H1 (cell line): ENCODE results near the gene LRTM2. TPM values are rescaled to one million over a fixed set of nuclear protein-coding genes. Genes with fewer than 3 reads are reported as not detected.

Experiments
- CTCF ChIA-PET: fragments of 300-600 bp; sonication (Branson Sonifier 250); formaldehyde crosslinking; loops from one replicate; lab custom pipeline; 2021; ENCODE audit not compliant: partially characterized antibody; lab: Charles Lee
- POLR2A ChIA-PET: fragments of 300-600 bp; sonication (Branson Sonifier 250); formaldehyde crosslinking; loops from one replicate; lab custom pipeline; 2021; ENCODE audit warnings: inconsistent platforms; ENCODE audit not compliant: partially characterized antibody; lab: Charles Lee
- DNase-seq, 2 experiments: peaks; one replicate each; pipeline versions ENCODE4 v3.0.0 to v3.0.0-alpha.2; 2010 to 2022; ENCODE audit warnings: low spot score in 2 of 2, low read depth in 1 of 2, mixed read lengths in 1 of 2
- FAIRE-seq: peaks from 2 replicates; lab custom pipeline; 2011; peaks lifted over from hg19 to GRCh38; lab: Jason Lieb, UNC
- H2AFZ ChIP-seq: 2 replicates; pipeline ENCODE4 v1.8.1; 2012; ENCODE audit warnings: low read length, inconsistent platforms
- H2AK5ac ChIP-seq: 2 replicates; pipeline ENCODE4 v1.6.1; 2013; ENCODE audit warnings: low read depth, low read length
- H2BK120ac ChIP-seq: replicated peaks from 2 replicates; pipeline ENCODE3; 2013; ENCODE audit warnings: low read depth, low read length, inconsistent platforms
- H2BK12ac ChIP-seq: 2 replicates; pipeline ENCODE4 v1.6.1; 2013; ENCODE audit warnings: low read depth, low read length
- H2BK15ac ChIP-seq: 2 replicates; pipeline ENCODE4 v1.6.1; 2013; ENCODE audit warnings: low read length
- H2BK20ac ChIP-seq: 2 replicates; pipeline ENCODE4 v1.6.1; 2013; ENCODE audit warnings: low read length
- H2BK5ac ChIP-seq: 2 replicates; pipeline ENCODE4 v1.6.1; 2013; ENCODE audit warnings: low read depth, low read length
- H3K14ac ChIP-seq: 2 replicates; pipeline ENCODE4 v1.6.1; 2013; ENCODE audit warnings: inconsistent platforms; ENCODE audit not compliant: insufficient read length
- H3K18ac ChIP-seq: 2 replicates; pipeline ENCODE4 v1.6.1; 2013; ENCODE audit warnings: low read length; ENCODE audit errors: extremely low read depth
- H3K23ac ChIP-seq: 2 replicates; pipeline ENCODE4 v1.6.1; 2013; ENCODE audit warnings: inconsistent platforms; ENCODE audit not compliant: insufficient read length
- H3K23me2 ChIP-seq: 2 replicates; pipeline ENCODE4 v1.6.1; 2013; ENCODE audit warnings: low read depth, low read length
- H3K27ac ChIP-seq: 2 replicates; pipeline ENCODE4 v1.6.1; 2011; ENCODE audit warnings: low read depth, low read length, inconsistent platforms
- H3K27me3 ChIP-seq, 4 experiments: replicated peaks in 1 of 4; 1 replicate in 1 of 4; 2 replicates in 3 of 4; pipeline versions ENCODE4 v1.6.1 to v1.8.1; 2011 to 2013; ENCODE audit warnings: low read length in 3 of 4, mild to moderate bottlenecking in 3 of 4, inconsistent platforms in 2 of 4, mixed read lengths in 2 of 4, moderate library complexity in 1 of 4; ENCODE audit not compliant: control insufficient read depth in 3 of 4, insufficient read depth in 3 of 4; ENCODE audit errors: extremely low read depth in 1 of 4
- H3K36me3 ChIP-seq, 4 experiments: 2 replicates each; pipeline versions ENCODE4 v1.6.1 to v1.8.1; 2011 to 2013; ENCODE audit warnings: mild to moderate bottlenecking in 4 of 4, low read length in 3 of 4, moderate library complexity in 2 of 4, control low read depth in 1 of 4, inconsistent platforms in 1 of 4; ENCODE audit not compliant: insufficient read depth in 4 of 4, control insufficient read depth in 2 of 4
- H3K4ac ChIP-seq: replicated peaks from 2 replicates; pipeline ENCODE3; 2013; ENCODE audit warnings: low read length, low read depth, mixed read lengths, inconsistent platforms; ENCODE audit not compliant: insufficient read length
- H3K4me1 ChIP-seq, 4 experiments: replicated peaks in 1 of 4; 1 replicate in 1 of 4; 2 replicates in 3 of 4; pipeline versions ENCODE4 v1.6.1 to v1.8.1; 2011 to 2013; ENCODE audit warnings: low read length in 3 of 4, inconsistent platforms in 2 of 4, mixed read lengths in 1 of 4; ENCODE audit not compliant: insufficient read depth in 4 of 4, control insufficient read depth in 3 of 4
- H3K4me2 ChIP-seq, 2 experiments: 2 replicates each; pipeline versions ENCODE4 v1.6.1 to v1.8.1; 2011 to 2013; ENCODE audit warnings: low read depth in 2 of 2, low read length in 2 of 2, control low read depth in 1 of 2, inconsistent platforms in 1 of 2, mild to moderate bottlenecking in 1 of 2; ENCODE audit not compliant: insufficient read depth in 1 of 2
- H3K4me3 ChIP-seq, 4 experiments: fragments of 200-600, 300-600 bp in 1 of 4; sonication (generic), shearing (Covaris generic), sonication (Bioruptor Twin) in 1 of 4; 2 replicates each; pipeline versions ENCODE4 v1.5.1 to v1.8.1; 2011 to 2016; ENCODE audit warnings: low read length in 4 of 4, low read depth in 3 of 4, control low read depth in 2 of 4, inconsistent platforms in 2 of 4, mild to moderate bottlenecking in 2 of 4, mixed read lengths in 1 of 4, moderate library complexity in 1 of 4; ENCODE audit not compliant: insufficient read depth in 2 of 4; ENCODE audit errors: extremely low read depth in 1 of 4
- H3K56ac ChIP-seq: replicated peaks from 2 replicates; pipeline ENCODE3; 2013; ENCODE audit warnings: low read depth, mild to moderate bottlenecking, mixed read lengths, low read length, inconsistent platforms; ENCODE audit not compliant: insufficient read length
- H3K79me1 ChIP-seq: 2 replicates; pipeline ENCODE4 v1.6.1; 2013; ENCODE audit warnings: low read depth, low read length, control low read depth
- H3K79me2 ChIP-seq, 2 experiments: 2 replicates each; pipeline versions ENCODE4 v1.6.1 to v1.8.1; 2012 to 2013; ENCODE audit warnings: low read length in 2 of 2, mild to moderate bottlenecking in 2 of 2, inconsistent platforms in 1 of 2; ENCODE audit not compliant: insufficient read depth in 2 of 2, control insufficient read depth in 1 of 2
- H3K9ac ChIP-seq, 4 experiments: replicated peaks in 1 of 4; 1 replicate in 1 of 4; 2 replicates in 3 of 4; pipeline versions ENCODE4 v1.6.1 to v1.8.1; 2011 to 2013; ENCODE audit warnings: low read depth in 3 of 4, low read length in 3 of 4, control low read depth in 2 of 4, mild to moderate bottlenecking in 2 of 4, moderate library complexity in 2 of 4, inconsistent platforms in 1 of 4; ENCODE audit errors: extremely low read depth in 1 of 4
- H3K9me3 ChIP-seq, 2 experiments: 2 replicates each; pipeline versions ENCODE4 v1.6.1 to v1.8.1; 2012 to 2013; ENCODE audit warnings: mild to moderate bottlenecking in 2 of 2, moderate library complexity in 2 of 2, control low read depth in 1 of 2, inconsistent platforms in 1 of 2, low read depth in 1 of 2, low read length in 1 of 2, mixed read lengths in 1 of 2; ENCODE audit not compliant: insufficient read depth in 2 of 2
- H4K20me1 ChIP-seq, 2 experiments: replicated peaks in 1 of 2; 2 replicates each; pipeline versions ENCODE3 to v1.8.1; 2011 to 2013; ENCODE audit warnings: inconsistent platforms in 2 of 2, low read length in 2 of 2, mild to moderate bottlenecking in 1 of 2; ENCODE audit not compliant: insufficient read depth in 2 of 2, control insufficient read depth in 1 of 2
- H4K5ac ChIP-seq: 2 replicates; pipeline ENCODE4 v1.6.1; 2013; ENCODE audit warnings: low read length, low read depth, mixed read lengths, inconsistent platforms; ENCODE audit not compliant: insufficient read length
- H4K8ac ChIP-seq: 2 replicates; pipeline ENCODE4 v1.8.0; 2013; ENCODE audit warnings: mild to moderate bottlenecking, moderate library complexity, low read length, inconsistent platforms; ENCODE audit not compliant: insufficient read depth; ENCODE audit errors: extremely low read depth
- H4K91ac ChIP-seq: replicated peaks from 2 replicates; pipeline ENCODE3; 2013; ENCODE audit warnings: low read length, mixed read lengths, inconsistent platforms; ENCODE audit not compliant: insufficient read length
- BCL11A ChIP-seq, 2 experiments: IDR thresholded peaks; one replicate each; pipeline ENCODE4 v1.6.1; 2011; ENCODE audit warnings: low read depth in 2 of 2, low read length in 2 of 2, mild to moderate bottlenecking in 2 of 2
- BRCA1 ChIP-seq: IDR thresholded peaks from 2 replicates; pipeline ENCODE4 v1.6.1; 2012; ENCODE audit warnings: low read depth, low read length, improper control_type of control experiment
- CBX8 ChIP-seq: fragments of 300-800, 300-1000 bp; sonication (generic); IDR thresholded peaks from 2 replicates; pipeline ENCODE4 v1.7.1; 2016; ENCODE audit warnings: low read depth, low read length, borderline replicate concordance
- NANOG ChIP-seq: IDR thresholded peaks from 2 replicates; pipeline ENCODE4 v1.6.1; 2011; ENCODE audit warnings: low read length, low read depth, mild to moderate bottlenecking, inconsistent platforms; ENCODE audit not compliant: insufficient read depth, poor library complexity, severe bottlenecking
- PHF8 ChIP-seq: fragments of 200-600 bp; sonication (generic); conservative IDR thresholded peaks from 2 replicates; pipeline ENCODE4 v1.7.1; 2012; ENCODE audit warnings: low read depth, mild to moderate bottlenecking, inconsistent platforms, low read length, moderate library complexity
- SAP30 ChIP-seq: fragments of 300-600 bp; sonication (generic); IDR thresholded peaks from 2 replicates; pipeline ENCODE4 v1.7.1; 2012; ENCODE audit warnings: low read length, moderate library complexity, mild to moderate bottlenecking, inconsistent platforms; ENCODE audit not compliant: insufficient read depth, insufficient replicate concordance
- SP2 ChIP-seq: IDR thresholded peaks from 2 replicates; pipeline ENCODE4 v1.6.1; 2012; ENCODE audit warnings: mild to moderate bottlenecking, low read length, inconsistent platforms
- SP4 ChIP-seq: IDR thresholded peaks from 2 replicates; pipeline ENCODE4 v1.6.1; 2012; ENCODE audit warnings: low read length, inconsistent platforms
- WGBS, 2 experiments: shearing (Covaris generic) in 1 of 2; methylation state at CpG; one replicate each; pipeline versions ENCODE4 v1.1.6 to v1.1.7; 2013 to 2015; ENCODE audit warnings: low lambda C conversion rate in 2 of 2, mixed read lengths in 2 of 2, inconsistent platforms in 1 of 2, low coverage in 1 of 2, missing lambda C conversion rate in 1 of 2; ENCODE audit not compliant: insufficient replicate concordance in 2 of 2, insufficient coverage in 1 of 2, insufficient read length in 1 of 2; ENCODE audit errors: extremely low coverage in 1 of 2, missing lambda C conversion rate in 1 of 2; 5-methylcytosine and 5-hydroxymethylcytosine counted together
- polyA plus RNA-seq, 7 experiments: library from polyadenylated mRNA; depleted of rRNA in 3 of 7; stranded (reverse) in 5 of 7; unstranded in 2 of 7; fragments of >200 nt in 5 of 7; fragments of 200-250 nt in 2 of 7; gene quantifications; 1 replicate in 5 of 7; 2 replicates in 1 of 7; 4 replicates in 1 of 7; pipeline versions ENCODE4 v1.2.1 to v1.2.3, GENCODE V29; 2011 to 2013; ENCODE audit warnings: missing spikeins in 2 of 7, mixed read lengths in 2 of 7
- total RNA-seq: library from RNA; stranded (reverse); fragmentation: NEBNext Ultra II Directional; extraction: Animal tissue kit (Norgen Biotek cat#: 25700); gene quantifications from 2 replicates; pipeline ENCODE4 v1.2.1, GENCODE V29; 2021
- TF ChIP-seq, protein P1 (sequence below), 3 experiments: IDR thresholded peaks; 1 replicate in 2 of 3; 2 replicates in 1 of 3; pipeline versions ENCODE4 v1.5.1 to v1.6.1; 2011; ENCODE audit warnings: low read length in 3 of 3, mild to moderate bottlenecking in 3 of 3, inconsistent platforms in 2 of 3, low read depth in 1 of 3, moderate library complexity in 1 of 3; ENCODE audit not compliant: insufficient read depth in 1 of 3; ENCODE audit errors: control extremely low read depth in 1 of 3

LRTM2 gene
- total and polyA plus RNA-seq, 2 of the 8 experiments (the other 6 are each of a cell fraction or from before 2014, with no cell fraction given), result 0.06 TPM; not detected in 1

DNA sequence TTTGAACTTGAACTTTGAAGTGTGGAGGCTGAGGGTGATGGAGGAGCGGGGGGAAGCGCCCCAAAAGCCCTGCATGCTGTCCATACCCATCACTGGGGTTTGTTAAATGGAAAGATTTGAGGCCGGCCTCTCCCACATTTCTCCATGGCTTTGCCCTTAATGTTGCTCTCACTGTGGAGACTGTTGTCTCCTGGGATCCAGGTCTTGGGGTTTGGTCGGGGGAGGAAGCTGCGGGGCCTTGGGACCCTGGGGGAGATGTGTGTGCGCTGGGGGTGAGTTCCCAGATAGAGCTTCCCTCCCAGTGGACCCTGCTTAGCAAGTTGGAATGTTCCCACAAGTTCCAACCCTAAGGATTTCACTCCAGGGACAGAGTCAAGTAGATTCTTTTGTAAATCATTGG, 28.0 kb upstream of the LRTM2 start:
- DNase-seq (no peak), FAIRE-seq (no peak)
- H2BK120ac ChIP-seq, result no peak overlapping the region
- H3K4me1 ChIP-seq, result peaks cover 2 to 10% (median 4%) of the 10 kb centered on the region in 4 experiments; a peak in 6 of 7 replicates
- H3K23me2 ChIP-seq, result peaks cover 11% of the 10 kb centered on the region
- H3K4me3 ChIP-seq, result no peak overlapping the region
- no peak overlapping the region for H2BK15ac ChIP-seq
- H2AFZ ChIP-seq, result no peak overlapping the region
- H4K20me1 ChIP-seq, result peaks cover 3 to 4% of the 10 kb centered on the region in 2 experiments
- H3K18ac ChIP-seq, result no peak overlapping the region
- H2BK20ac ChIP-seq, result no peak overlapping the region
- WGBS, 2 experiments, result 85% methylated on average over 6 of the region's 6 CpGs; no CpG with 5 or more reads in 1 of the 2 experiments
- no peak overlapping the region for H3K23ac ChIP-seq
- peaks cover 1 to 11% (median 7%) of the 10 kb centered on the region in 4 experiments; a peak in 5 of 7 replicates for H3K27me3 ChIP-seq
- no peak overlapping the region for H4K91ac ChIP-seq
- ChIA-PET POLR2A (interaction anchor here (2.3 kb wide), 1 partner anchor 143 kb away, joined by 6 read pairs; no protein-coding TSS in a partner anchor), CTCF (interaction anchor here (0.7 to 14.3 kb wide), 24 partner anchors 9 to 189 kb away, joined by 3 to 265 read pairs (median 4); no protein-coding TSS in a partner anchor)
- no peak overlapping the region for H2BK12ac ChIP-seq
- H4K8ac ChIP-seq, result no peak overlapping the region
- H3K36me3 ChIP-seq, result peaks cover 0 to 3% (median under 1%) of the 10 kb centered on the region in 4 experiments; a peak in 2 of 8 replicates
- no peaks in the 10 kb centered on the region for H3K9me3 ChIP-seq
- H3K9ac ChIP-seq, result no peak overlapping the region
- H3K79me2 ChIP-seq, result no peaks in the 10 kb centered on the region
- H3K27ac ChIP-seq, result no peak overlapping the region
- no peak overlapping the region for H3K4me2 ChIP-seq
- H3K56ac ChIP-seq, result no peak overlapping the region
- H3K79me1 ChIP-seq, result no peaks in the 10 kb centered on the region; the same call in 1 of the 2 replicates
- no peak overlapping the region for H3K4ac ChIP-seq
- no peak overlapping the region for H3K14ac ChIP-seq
- no peak overlapping the region for H2AK5ac ChIP-seq
- no peak overlapping the region for H2BK5ac ChIP-seq
- H4K5ac ChIP-seq, result no peak overlapping the region
- TF ChIP-seq, protein P1, sequence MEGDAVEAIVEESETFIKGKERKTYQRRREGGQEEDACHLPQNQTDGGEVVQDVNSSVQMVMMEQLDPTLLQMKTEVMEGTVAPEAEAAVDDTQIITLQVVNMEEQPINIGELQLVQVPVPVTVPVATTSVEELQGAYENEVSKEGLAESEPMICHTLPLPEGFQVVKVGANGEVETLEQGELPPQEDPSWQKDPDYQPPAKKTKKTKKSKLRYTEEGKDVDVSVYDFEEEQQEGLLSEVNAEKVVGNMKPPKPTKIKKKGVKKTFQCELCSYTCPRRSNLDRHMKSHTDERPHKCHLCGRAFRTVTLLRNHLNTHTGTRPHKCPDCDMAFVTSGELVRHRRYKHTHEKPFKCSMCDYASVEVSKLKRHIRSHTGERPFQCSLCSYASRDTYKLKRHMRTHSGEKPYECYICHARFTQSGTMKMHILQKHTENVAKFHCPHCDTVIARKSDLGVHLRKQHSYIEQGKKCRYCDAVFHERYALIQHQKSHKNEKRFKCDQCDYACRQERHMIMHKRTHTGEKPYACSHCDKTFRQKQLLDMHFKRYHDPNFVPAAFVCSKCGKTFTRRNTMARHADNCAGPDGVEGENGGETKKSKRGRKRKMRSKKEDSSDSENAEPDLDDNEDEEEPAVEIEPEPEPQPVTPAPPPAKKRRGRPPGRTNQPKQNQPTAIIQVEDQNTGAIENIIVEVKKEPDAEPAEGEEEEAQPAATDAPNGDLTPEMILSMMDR (IDR thresholded peaks at IDR 0.05; ENCODE audit: control extremely low read depth in 1 of 3, insufficient read depth in 1 of 3, low read depth in 1 of 3, low read length in 3 of 3), result no peak
- TF ChIP-seq CBX8 (no peak), SAP30 (no peak), SP4 (no peak), NANOG (no peak), SP2 (no peak), PHF8 (no peak), BCL11A (IDR thresholded peaks at IDR 0.05; ENCODE audit: low read depth in 2 of 2, low read length in 2 of 2) (no peak), BRCA1 (no peak)
